GM20431 (cell line): Measurements from ENCODE around the gene RPL18.
"Not testable (repeated sequence)": the region's sequence is repeated elsewhere in the genome, so short reads cannot be mapped to it uniquely, and the experiment has no call there.

Experiments used
- in situ Hi-C: fragments of 300-500 bp; cut with MseI, MboI; formaldehyde crosslinking; loops from one replicate; pipeline ENCODE4 v1.15.0; 2020; ENCODE audit warnings: low sequenced_read_pairs; ENCODE audit not compliant: unreplicated experiment

RPL18 gene

DNA sequence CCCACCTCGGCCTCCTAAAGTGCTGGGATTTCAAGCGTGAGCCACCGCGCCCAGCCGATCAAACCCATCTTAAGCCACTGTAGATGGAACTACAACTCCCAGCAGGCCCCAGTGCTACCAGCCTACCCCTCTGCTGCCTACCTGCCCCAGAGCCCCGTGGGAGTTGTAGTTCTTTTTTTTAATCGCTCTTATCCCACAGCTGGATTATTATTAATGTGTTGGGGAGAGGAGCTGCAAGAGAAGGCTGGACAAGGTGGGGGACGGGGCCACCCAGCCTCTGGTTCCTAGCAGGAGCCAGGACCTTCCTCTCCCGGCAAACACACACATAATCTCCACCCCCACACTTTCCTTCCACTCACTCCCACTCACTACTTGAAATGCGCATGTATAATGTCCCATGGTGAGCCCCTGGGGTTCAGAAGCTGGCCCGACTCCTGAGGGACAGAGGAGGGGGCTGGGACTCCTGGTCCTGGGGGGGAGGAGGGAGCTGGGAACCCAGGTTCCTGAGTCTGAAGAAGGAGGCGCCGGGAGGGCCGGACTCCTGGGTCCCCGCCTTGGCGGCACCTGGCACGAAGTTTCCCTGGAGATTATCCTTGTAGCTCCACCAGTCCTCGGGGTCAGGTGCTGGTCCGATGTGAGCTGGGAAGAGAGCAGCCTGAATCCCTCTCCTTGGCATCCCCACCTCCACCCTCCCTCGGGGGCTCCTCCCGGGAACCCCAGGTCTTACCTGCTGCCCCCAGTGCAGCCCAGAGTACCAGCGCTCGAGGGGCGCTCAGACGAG lies 26.1 kb upstream of the RPL18 start:
- in situ Hi-C loops: no loop called here

DNA sequence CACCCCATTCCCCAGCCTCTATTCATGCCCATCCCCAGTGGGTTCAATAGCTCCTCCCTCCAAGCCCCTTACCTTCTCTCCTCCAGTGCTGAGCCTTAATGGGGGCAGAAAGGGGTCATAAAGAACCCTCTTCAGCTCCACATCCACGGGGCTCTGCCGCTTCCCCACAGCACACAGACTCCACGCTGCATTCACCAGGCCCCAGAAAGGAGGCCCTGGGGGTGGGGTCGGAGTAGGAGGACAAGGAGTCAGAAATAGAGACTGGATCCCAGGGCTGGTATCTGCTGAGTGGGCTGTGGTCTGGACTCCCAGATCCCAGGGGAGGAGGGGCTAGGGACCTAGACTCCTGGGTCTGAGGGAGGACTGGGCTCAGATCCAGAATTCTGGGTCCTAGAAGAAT lies 25.4 kb upstream of the RPL18 start:
- in situ Hi-C loops: no loop called here

DNA sequence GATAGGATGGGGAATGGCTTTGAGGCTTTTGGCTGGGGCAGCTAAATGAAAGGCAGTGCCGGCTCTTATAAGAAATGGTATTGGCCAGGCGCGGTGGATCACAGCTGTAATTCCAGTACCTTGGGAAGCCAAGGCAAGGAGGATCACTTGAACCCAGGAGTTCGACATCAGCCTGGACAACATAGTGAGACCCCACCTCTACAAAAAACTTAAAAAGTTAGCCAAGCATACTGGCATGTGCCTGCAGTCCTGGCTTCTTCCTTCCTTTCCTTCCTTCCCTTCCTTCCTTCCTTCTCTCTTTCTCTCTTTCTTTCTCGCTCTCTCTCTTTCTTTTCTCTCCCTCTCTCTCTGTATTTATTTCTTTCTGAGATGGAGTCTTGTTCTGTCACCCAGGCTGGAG lies 23.9 kb upstream of the RPL18 start:
- in situ Hi-C loops: no loop called here

DNA sequence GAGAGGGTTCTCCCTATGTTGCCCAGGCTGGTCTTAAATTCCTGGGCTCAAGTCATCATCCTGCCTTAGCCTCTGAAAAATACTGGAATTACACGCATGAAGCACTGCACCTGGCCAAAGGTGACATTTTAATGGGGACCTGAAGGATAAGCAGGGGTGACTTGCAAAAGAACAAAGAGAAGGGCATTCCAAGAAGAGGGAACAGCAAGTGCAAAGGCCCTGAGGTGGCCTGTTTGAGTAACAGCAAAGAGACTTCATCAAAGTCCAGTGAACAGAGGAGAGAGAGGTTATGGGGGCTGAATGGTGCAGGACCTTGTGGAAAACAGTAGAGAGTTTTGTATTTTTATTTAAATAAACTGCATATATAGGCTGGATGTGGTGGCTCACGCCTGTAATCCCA lies 22.9 kb upstream of the RPL18 start:
- in situ Hi-C loops: no loop called here

DNA sequence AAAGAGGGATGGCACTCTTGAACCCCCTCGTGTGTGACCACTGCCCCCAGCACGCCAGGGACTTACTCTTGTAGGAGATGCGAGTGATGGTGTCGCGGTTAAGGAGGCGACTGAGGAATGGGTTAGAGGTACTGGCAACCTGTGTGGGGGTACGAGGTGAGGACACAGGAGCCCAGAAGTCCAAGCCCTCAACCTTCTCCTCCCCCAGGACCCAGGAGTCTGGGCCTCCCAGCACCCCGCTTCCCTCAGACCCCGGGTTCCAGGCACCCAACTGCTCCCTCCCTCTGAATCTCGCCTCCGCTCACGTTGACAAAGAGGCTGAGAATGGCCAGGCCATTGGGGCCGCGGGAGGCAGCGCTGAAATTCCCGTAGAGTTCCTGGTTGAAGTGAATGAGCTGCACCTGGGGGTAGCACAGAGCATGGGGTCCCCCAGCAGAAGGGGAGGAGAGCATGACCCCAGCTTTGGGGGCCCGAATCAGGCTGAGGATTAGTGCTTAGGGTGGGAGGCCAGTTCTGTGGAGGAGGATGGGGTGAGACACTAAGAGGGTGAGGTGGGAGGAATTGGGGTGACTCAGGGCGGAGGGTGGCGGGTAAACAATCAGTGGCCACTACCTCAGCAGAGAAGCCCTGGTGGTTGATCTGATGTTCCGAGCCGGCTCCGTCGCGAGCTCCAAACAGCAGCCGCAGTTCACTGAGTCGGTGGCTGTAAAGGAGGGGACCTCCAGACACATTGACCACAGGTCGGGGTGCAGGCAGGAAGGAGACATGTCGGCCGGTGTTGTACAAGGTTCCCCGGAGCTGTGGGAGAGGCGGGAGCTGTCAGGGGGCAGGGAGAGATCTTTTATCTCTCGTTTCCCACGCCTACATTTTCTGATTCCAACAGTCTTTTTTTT lies 20.8 kb upstream of the RPL18 start:
- in situ Hi-C loops: no loop called here

DNA sequence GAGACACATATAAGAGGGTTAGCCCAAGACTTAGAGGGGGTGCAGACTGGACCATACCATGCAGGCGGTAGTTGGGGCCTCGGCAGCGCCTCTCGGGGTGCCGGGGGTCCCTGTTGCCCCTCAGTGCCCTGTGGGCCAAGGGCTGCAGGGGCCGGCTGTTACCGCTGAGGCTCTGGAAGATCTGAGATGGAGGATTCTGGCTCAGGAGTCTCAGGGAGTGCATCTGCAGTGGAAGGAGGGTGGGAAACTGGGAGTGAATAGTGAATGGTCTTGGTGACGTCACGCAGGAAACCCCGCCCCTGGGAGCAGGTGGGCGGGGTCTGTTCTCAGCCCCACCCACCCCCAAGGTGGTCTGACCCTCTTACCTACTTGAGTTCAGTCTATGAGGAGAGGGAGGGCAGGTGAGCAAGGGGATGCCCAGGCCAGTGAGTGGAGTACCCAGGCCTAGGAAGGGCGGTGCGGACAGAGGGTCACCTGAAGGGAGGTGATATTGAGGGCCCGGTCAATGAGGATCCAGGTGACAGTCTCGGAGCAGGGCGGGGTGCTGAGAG lies 19.9 kb upstream of the RPL18 start:
- in situ Hi-C loops: no loop called here

DNA sequence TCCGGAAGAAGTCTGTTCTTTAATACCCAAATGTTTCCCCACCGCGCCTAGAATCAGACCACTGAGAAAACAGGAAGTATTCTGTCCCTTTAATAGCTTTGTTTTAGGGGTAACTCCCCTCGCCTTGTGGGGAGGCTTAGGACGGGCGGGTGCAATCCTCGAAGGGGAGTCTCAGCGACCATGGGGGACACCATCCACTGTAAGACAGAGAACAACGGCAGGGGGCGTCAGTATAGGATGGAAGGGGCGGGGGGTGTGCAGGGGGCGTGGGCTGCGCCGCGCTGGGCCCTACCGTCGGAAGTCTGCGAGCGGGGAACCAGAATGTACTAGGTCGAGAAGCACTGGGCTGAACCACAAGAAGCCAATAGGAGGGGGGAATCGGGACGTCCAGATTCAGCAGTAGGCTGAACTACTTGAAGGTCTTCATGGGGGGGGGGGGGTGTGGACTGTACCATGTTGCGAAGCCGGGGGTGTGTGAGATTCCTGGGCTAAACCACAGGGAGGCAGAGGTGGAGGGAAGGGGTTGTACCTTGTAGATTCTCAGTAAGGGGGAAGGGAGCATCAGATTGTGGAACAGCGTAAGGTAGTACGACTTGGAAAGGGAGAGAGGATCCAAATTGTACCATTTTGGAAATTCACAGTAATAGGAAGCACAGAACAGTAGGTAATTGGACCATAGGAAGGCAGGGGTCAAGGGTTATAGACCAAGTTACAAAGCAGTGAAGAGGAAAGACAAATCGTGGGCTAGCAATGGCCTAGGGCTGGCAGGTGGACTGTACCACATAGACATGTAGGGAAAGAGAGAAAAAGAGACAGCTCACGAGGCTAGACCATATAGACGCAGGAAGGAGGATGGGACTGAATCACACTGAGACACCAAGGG lies 19.2 kb upstream of the RPL18 start:
- in situ Hi-C loops: no loop called here

DNA sequence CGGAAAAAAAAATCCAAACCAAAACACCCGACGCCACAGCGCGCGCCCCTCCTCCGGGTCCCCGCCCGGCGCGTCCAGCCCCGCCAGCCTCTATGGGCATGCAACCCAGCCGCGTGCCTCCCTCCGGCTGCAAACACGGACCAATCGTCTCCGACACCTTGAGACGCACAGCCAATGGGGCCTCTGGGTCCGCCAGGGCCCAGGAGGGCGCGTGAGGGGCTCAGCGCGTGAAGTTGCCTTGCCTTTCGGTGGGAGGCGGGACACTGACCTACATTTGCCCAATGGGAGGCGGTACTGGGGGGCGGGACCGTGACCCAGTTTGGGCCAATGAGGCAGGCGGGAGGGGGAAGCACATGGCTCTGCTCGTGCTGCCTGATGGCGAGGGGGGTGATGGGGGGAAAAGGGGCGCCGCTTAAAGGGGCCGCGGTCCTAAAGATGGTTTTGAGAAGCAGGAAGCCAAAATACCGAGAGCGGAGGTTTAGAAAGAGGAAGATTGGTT lies 18.5 kb upstream of the RPL18 start:
- in situ Hi-C loops: no loop called here

DNA sequence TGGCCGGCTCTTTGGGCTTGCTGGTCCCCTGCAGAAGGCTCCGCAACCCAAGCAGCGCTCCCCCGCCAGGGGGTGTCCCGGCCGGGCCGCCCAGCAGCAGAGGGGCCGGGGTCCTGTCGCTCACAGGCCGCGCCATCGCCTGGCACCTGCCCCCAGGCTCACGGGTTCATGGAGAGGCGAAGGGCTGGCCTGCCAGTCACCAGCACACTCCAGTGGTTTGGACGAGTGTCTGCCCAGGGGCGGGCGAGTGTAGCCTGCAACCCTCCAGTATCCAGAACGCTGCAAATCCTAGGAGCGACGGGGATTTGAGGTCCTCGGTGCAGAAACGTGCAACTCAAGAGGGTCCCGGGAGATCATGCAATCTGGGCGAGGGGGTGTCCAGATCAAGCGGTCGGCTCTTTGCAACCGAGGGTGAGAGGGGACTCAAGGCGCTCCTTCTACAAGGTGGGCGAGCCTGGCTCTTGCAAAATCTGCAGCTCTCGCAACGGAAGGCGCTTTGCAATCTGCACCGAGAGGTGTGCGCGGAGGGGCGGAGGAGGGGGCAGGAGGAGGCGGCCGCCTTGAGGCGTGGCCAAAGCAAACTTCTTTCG lies 18.0 kb upstream of the RPL18 start, which contains the start of gene DBP:
DBP (minus strand) TSS at position 521 of the 590 bp plus-strand sequence; CDS start at position 136, 385 bp downstream.
- in situ Hi-C loops: no loop called here

DNA sequence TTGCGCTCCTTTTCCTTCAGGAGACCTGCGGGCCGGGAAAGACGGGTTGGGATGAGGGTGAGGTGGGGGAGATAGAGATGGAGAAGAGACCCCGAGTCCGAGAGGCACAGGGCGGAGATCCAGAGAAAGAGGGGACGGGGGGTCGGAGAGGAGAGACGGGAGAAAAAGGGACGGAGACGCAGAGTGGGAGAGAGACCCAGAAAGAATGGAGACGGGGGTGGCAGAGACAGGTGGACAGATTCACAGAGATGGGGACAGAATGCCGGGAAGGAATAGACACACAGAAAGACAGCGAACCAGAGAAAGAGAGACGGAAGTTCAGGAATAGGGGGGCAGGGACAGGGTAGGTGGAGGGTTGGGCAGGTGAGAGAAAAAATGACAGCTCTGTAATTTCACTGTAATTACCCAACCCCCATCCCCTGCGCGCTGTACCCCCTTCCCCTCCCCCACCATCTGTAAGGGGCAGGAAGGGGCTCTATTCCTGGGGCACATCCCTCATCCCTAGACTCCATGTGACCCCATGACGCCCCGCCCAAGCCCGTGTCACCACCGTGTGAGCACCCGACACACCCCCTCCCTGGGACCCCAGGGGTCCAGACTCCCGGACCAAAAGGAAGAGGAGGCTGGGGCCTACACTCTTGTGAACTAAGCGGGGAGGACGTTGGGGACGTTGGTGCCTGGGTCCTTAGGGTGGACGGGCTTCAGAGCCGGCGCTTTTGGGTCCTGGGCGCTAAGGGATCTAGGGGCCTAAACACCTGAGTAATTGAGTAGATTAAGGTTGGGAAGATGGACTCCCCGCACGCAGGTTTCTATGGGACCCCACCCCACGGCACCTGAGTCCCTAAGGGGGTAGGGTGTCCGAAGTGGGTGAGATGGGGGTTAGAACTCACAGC lies 17.2 kb upstream of the RPL18 start:
- in situ Hi-C loops: no loop called here

DNA sequence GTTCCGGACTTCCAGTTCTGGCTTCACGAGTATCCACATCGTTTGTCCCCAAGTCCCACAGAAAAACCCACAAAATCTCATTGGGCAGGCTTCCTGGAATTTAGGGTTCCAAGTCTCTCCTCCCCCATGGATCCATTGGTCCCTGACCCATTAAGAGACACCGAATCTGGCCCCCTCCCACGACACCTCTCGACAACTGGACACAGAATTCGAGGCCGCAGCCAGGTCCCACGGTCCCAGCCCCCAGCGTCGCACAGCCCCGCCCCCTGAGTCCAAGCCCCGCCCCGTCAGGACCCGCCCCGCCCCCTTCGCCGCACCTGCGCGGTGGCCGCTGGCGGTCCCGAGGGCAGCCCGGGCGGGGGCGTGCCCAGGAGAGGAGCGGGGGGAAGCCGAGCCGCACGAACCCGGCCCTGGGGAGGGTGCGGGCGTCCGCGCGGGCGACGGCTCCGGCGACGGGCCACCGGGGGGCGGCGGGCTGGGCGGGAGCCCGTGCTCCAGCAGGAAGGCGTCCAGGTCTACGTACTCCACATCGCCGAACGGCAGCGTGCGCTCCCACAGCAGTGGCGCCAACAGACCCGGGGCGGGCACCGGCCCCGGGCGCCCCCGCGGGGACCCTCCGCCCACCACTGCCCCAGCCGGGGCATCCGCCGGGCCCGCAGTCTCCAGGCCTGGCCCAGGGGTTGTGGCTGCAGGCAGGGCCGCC lies 16.4 kb upstream of the RPL18 start:
- in situ Hi-C loops: no loop called here

DNA sequence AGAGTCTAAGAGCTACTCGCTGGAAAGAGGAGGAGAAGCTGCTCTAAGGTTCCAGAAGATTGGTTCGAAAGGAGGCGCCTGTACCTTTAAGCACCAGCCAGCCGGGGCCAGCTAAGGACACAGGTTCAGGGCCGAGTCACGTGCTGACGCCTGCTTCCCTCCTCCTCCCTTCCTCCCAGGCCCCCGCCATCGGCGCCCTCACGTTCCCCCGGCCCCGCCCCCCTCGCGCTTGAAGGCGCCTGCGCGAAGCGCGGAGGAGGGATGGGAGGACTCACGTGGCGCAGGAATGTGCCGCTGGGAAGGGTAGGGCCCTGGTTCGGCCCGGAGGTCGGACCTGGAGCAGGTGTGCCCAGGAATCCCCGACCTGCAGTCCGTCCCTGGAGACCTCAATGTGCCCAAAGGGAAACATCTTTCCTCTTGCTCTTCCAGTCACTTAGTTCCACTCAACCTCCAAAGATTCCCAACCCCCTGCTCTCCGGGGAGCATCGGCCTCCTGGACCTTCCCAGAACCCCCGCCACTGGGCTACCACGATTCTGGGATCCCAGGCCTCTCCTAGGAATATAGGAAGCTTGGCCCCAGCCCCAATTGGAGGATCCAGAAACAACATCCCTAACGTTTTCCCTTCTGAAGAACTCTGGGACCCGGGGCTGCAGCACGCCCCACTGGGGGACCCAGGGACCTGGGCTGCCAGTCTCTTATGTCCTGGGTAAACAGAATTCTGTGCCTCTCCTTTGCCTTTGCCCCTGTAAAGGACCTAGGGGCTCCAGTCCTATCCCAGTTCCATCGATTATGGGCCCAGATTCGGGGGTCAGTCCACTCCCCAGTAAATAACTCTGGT lies 15.7 kb upstream of the RPL18 start:
- in situ Hi-C loops: no loop called here

DNA sequence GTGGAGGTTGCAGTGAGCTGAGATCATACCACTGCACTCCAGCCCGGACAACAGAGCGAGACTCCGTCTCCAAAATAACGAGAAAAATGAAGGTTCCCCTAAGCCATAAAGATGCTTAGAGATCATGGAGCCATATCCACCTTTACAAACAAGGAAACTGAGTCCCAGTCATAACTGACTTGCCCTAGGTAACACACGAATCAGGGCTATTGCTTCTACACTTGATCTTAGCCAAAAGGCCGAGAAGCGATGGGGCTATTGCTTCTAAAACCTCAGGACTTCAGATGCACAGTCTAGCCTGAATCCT lies 15.0 kb upstream of the RPL18 start:
- in situ Hi-C loops: no loop called here

DNA sequence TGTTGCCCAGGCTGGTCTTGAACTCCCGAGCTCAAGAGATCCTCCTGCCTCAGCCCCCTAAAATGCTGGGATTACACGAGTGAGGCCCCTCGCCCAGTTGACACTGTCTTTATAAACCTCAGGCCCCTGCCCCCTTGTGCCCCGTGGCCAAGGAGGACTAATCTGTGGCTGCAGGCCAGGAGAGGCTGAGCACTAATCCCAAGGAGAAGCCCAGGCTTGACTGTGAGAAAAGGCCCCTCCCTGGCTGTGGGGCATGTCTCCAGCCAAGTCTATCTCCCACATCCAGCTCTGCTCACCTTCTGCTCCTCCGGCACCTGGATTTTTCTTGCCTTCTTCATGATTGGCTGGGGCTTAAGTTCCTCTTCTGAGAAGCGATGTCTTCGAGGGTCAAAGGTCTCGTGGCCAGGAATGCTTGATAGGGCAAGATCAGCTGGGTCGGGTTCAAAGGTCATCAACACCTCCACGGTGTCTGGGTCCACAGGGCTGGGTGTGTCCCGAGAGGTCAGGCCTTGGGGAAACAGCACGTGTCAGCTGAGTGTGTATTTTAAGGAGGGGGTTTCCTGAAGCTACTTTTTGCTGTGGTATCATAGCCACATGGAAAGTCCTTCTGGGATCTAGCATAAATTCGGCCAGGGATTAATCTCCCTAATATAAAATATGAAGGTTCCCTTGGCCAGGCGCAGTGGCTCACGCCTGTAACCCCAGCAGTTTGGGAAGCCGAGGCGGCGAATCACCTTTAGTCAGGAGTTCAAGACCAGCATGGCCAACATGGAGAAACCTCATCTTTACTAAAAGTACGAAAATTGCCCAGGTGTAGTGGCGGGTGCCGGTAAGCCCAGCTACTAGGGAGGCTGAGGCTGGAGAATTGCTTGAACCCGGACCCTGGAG lies 14.4 kb upstream of the RPL18 start:
- in situ Hi-C loops: no loop called here

DNA sequence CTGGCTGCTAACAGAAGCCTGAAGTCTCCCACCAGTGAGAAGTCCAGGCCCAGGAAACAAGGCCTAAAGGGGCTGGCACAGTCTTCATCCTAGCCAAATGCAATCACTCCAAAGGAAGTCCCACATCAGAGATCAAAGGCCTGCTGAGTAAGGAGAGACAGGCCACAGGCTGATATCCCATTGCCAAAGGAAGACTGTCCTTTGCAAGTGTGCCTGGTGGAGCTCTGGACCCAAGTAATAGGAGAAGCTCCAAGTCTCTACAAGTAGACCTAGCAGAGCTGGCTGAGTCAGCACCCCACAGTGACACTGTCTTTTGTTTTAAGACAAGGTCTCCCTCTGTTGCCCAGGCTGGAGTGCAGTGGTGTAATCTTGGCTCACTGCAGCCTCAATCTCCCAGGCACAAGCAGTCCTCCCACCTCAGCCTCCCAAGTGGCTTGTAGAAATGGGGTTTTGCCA lies 13.7 kb upstream of the RPL18 start:
- in situ Hi-C loops: no loop called here

DNA sequence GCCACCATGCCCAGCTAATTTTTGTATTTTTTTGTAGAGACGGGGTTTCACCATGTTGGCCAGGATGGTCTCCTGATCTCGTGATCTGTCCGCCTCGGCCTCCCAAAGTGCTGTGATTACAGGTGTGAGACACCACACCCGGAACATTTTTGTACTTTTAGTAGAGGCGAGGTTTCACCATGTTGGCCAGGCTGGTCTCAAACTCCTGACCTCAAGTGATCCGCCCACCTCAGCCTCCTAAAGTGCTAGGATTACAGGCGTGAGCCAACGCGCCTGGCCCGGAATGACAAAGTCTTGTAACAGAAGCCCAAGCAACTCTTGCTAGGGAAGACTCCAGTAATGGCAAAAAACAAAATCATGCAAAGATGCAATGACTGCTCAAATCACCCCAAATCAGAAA lies 13.3 kb upstream of the RPL18 start:
- in situ Hi-C loops: not testable (repeated sequence)
